ENCODE results near the gene COL8A2.

COL8A2 gene

GRCh38 chr1:36157115-36157903 lies 32.3 kb upstream of the COL8A2 start:
- no peak for FAIRE-seq

- FAIRE-seq: no peak
Observed at GRCh38 chr1:36156329-36157114, 31.5 kb upstream of the COL8A2 start.

GRCh38 chr1:36155408-36156328 lies 30.6 kb upstream of the COL8A2 start, which contains the start of gene MAP7D1:
TSS of gene MAP7D1 (plus strand) at chr1:36156160. CDS start at chr1:36156418, 258 bp downstream.
- no peak for FAIRE-seq

- FAIRE-seq: no peak
Observed at GRCh38 chr1:36154765-36155407, 29.9 kb upstream of the COL8A2 start.

DNA sequence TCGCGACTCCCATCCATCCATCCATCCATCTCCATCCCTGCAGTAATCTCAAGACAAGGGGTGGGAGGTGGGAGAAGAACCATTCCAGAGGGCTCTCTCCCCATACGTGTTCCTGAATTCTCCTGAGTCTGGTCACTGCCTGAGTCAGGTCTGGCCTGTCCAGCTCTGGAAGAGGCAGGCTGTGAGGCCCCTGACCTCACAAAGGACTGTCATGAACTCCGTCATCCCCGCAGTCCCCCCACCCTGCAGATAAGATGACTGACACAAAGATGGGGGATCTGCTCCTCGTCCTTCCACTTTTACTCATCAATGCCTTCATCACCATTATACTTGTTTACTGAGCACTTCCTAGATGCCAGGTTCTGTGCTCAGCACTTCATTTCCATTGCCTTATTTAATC lies 29.3 kb upstream of the COL8A2 start:
- FAIRE-seq: no peak

- FAIRE-seq: no peak
Observed at GRCh38 chr1:36153476-36153875, 28.5 kb upstream of the COL8A2 start.

- FAIRE-seq: no peak
Observed at GRCh38 chr1:36151845-36152203, 26.8 kb upstream of the COL8A2 start.

DNA sequence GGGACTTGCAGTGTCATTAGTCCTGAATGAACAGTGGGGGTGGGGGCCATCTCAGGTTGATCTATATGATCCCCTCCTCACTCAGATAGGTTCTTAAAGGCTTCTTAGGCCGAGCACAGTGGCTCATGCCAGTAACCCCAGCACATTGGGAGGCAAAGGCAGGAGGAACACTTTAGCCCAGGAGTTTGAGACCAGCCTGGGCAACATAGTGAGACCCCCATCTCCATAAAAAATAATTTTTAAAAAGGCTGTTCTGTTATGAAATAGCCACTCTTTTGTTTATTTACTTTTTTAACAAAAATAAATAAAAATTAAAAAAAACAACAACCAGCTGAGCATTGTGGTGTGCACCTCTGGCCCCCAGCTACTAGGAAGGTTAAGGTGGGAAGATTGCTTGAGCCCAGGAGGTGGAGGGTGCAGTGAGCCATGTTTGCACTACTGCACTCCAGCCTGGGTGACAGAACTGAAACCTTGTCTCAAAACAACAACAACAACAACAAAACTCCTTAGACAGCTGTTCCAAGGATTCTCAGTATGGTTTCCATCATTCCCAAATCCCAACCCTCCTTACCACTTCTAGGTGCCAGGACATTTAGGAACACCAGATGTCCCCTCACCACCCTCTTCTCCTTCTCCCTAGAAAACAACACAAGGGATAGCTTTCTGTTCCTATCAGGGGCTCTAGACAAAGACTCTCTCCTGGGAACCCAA lies 26.3 kb upstream of the COL8A2 start:
- no peak for FAIRE-seq

GRCh38 chr1:36150296-36151133 lies 25.5 kb upstream of the COL8A2 start:
- peak; percentile 71 for FAIRE-seq

DNA sequence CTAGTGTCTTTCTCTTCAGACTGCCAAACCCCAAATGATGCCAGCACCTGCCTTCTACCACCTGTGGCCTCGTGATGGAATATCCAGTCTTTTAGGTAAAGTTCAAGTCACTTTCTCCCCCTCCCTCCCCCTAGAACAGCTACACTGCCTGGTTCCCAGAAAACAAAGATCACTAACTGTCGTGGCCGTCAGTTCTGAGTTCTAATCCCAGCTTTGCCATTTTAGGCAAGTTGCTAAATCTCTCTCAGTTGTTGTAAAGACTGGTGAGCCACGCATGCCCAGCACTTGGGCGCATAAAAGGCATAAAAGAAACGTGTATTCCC lies 24.9 kb upstream of the COL8A2 start:
- FAIRE-seq: no peak

- FAIRE-seq: no peak
Observed at GRCh38 chr1:36149237-36149972, 24.4 kb upstream of the COL8A2 start, which contains the start of gene TRAPPC3. TSS of gene TRAPPC3 (minus strand) at chr1:36149486. CDS start at chr1:36149378, 108 bp downstream.

- no peak for FAIRE-seq
Observed at GRCh38 chr1:36148821-36149236, 23.8 kb upstream of the COL8A2 start.

DNA sequence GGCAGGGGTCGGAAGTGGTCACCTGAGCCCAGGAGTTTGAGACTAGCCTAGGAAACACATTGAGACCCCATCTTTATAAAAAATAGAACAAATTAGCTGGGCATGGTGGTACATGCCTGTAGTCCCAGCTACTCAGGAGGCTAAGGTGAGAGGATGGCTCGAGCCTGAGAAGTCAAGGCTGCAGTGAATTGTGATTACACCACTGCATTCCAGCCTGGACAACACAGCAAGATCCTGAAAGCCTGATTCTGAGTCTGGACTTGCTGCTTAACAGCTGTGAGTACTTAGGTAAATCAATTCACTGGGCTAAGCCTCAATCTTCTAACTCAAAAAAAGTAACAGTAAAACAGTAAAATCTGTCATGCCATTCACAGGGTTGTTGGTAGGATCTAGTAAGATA lies 19.4 kb upstream of the COL8A2 start:
- no peak for FAIRE-seq

DNA sequence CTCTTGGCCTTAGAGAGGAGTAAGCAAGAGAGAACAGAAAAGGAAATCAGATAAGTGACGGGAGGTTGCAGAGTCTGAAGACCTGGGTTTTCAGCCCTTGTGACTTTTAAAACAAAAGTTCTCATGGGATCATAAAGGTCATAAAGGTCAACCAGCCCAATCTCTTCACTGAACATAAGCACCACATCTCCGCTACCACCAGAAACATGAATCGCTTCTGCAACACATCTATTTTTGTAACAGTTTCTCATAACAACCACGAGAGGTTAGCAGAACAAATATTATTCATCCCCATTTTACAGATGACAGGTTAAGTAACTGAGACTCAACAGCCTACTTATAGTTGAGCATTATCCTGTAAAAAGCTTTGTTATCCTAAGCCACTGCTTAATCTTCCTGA lies 18.4 kb upstream of the COL8A2 start:
- FAIRE-seq: no peak

- FAIRE-seq: no peak
Observed at GRCh38 chr1:36142121-36142520, 17.1 kb upstream of the COL8A2 start.

DNA sequence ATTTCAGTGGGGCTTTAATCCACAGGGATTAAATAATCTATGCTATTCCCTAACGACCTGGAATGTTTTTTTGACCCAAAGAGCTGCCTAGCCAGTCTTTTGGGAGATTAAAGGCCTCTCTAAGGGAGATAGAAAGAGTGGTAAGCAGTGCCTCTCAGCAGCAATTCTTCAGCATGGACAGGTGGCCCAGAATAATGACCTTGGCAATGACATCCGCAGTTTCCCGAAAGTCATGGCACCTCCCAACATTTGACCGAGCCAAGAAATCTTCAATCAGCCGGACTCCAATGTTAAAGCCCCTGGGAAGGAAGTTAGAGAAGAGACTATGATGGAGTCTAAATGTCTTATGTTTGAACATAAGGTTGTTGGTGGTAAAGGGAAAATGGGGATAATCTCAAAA lies 14.5 kb upstream of the COL8A2 start:
- no peak for FAIRE-seq

- FAIRE-seq: no peak
Observed at GRCh38 chr1:36137776-36138175, 12.8 kb upstream of the COL8A2 start.

DNA sequence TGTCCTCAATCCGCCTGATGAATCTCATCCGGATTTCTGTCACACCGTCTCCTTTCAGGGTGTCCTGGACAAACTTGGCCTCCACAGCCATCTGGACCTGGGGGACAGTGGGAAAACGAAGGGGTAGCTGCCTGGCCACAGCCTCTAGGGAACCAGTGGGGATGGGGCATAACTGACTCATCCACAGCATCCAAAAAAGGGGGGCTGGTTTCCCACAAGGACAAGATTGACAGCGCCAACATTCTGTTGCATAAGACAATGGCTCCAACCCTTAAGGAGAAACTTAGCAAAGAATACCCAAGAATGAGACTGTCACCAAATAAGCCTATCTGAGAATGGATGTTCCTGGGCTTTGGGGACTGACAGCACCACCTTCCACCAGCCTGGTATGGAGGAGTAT lies 12.2 kb upstream of the COL8A2 start:
- FAIRE-seq: no peak

- FAIRE-seq: no peak
Observed at GRCh38 chr1:36136535-36136934, 11.5 kb upstream of the COL8A2 start.

- no peak for FAIRE-seq
Observed at GRCh38 chr1:36135796-36136195, 10.8 kb upstream of the COL8A2 start.

All from islet of Langerhans (tissue), 1 donor.